CD14-positive monocyte (primary cell): ENCODE data around the gene ZSCAN26. TPM values are rescaled to one million over a fixed set of nuclear protein-coding genes. Genes with fewer than 3 reads are reported as not detected.

ENCODE experiments used
- DNase-seq, 3 donors: peaks; one replicate each; pipeline ENCODE4 v3.0.0-alpha.2; 2011 to 2022
- H2AFZ ChIP-seq: 2 replicates; pipeline ENCODE4 v1.6.0; 2012; ENCODE audit warnings: mild to moderate bottlenecking, low read depth, low read length, inconsistent platforms; ENCODE audit not compliant: insufficient read depth, poor library complexity, severe bottlenecking
- H3K27ac ChIP-seq, 2 donors: 1 replicate in 1 of 2; 2 replicates in 1 of 2; pipeline ENCODE4 v1.5.1; 2012 to 2013; ENCODE audit warnings: low read length in 2 of 2, control low read depth in 1 of 2, inconsistent platforms in 1 of 2, low read depth in 1 of 2, mild to moderate bottlenecking in 1 of 2
- H3K27me3 ChIP-seq, 2 donors: one replicate each; pipeline versions ENCODE4 v1.6.0 to v1.6.1; 2011 to 2013; ENCODE audit warnings: low read length in 2 of 2; ENCODE audit not compliant: control insufficient read depth in 2 of 2, insufficient read depth in 2 of 2
- H3K36me3 ChIP-seq, 2 donors: replicated peaks in 1 of 2; 1 replicate in 1 of 2; 2 replicates in 1 of 2; pipeline versions ENCODE4 v1.5.1 to v1.6.1; 2012 to 2013; ENCODE audit warnings: low read length in 2 of 2, control low read depth in 1 of 2, inconsistent platforms in 1 of 2, mild to moderate bottlenecking in 1 of 2; ENCODE audit not compliant: insufficient read depth in 2 of 2, control insufficient read depth in 1 of 2
- H3K4me1 ChIP-seq, 2 donors: 1 replicate in 1 of 2; 2 replicates in 1 of 2; pipeline versions ENCODE4 v1.5.1 to v1.6.1; 2012 to 2013; ENCODE audit warnings: low read length in 2 of 2, control low read depth in 1 of 2, inconsistent platforms in 1 of 2, mild to moderate bottlenecking in 1 of 2, moderate library complexity in 1 of 2; ENCODE audit not compliant: insufficient read depth in 2 of 2, control insufficient read depth in 1 of 2
- H3K4me2 ChIP-seq: replicated peaks from 2 replicates; pipeline ENCODE3; 2012; ENCODE audit warnings: low read length, moderate library complexity, mild to moderate bottlenecking; ENCODE audit not compliant: poor library complexity, severe bottlenecking; ENCODE audit errors: extremely low read depth
- H3K4me3 ChIP-seq, 3 experiments: fragments of 200-600 bp in 1 of 3; sonication (generic) in 1 of 3; replicated peaks in 1 of 3; 1 replicate in 2 of 3; 2 replicates in 1 of 3; pipeline ENCODE4 v1.5.1; 2011 to 2013; ENCODE audit warnings: low read length in 3 of 3, mild to moderate bottlenecking in 3 of 3, control low read depth in 2 of 3, low read depth in 2 of 3, inconsistent platforms in 1 of 3, moderate library complexity in 1 of 3
- H3K79me2 ChIP-seq: 2 replicates; pipeline ENCODE4 v1.6.0; 2012; ENCODE audit warnings: mild to moderate bottlenecking, control low read depth, inconsistent platforms, low read length, moderate library complexity; ENCODE audit not compliant: insufficient read depth
- H3K9ac ChIP-seq: 2 replicates; pipeline ENCODE4 v1.6.0; 2017; ENCODE audit warnings: low read length, mild to moderate bottlenecking; ENCODE audit not compliant: insufficient read depth, poor library complexity, severe bottlenecking
- H3K9me3 ChIP-seq, 2 donors: replicated peaks in 1 of 2; 1 replicate in 1 of 2; 2 replicates in 1 of 2; pipeline versions ENCODE4 v1.5.1 to v1.6.1; 2012 to 2013; ENCODE audit warnings: low read length in 2 of 2, control low read depth in 1 of 2; ENCODE audit not compliant: control insufficient read depth in 1 of 2, insufficient read depth in 1 of 2
- H4K20me1 ChIP-seq: 2 replicates; pipeline ENCODE4 v1.6.0; 2012; ENCODE audit warnings: mild to moderate bottlenecking, low read length, control low read depth, moderate library complexity; ENCODE audit not compliant: insufficient read depth
- H3K27ac Mint-ChIP-seq, 7 donors: one replicate each; pipeline ENCODE4 v1.8.0; 2020; ENCODE audit warnings: mild to moderate bottlenecking in 7 of 7, mixed read lengths in 7 of 7, moderate library complexity in 6 of 7, inconsistent platforms in 2 of 7
- H3K27me3 Mint-ChIP-seq, 3 donors: one replicate each; pipeline ENCODE4 v1.8.0; 2021 to 2022; ENCODE audit warnings: low read depth in 3 of 3, mild to moderate bottlenecking in 3 of 3, mixed read lengths in 3 of 3, moderate library complexity in 3 of 3, inconsistent platforms in 1 of 3
- H3K36me3 Mint-ChIP-seq, 2 donors: one replicate each; pipeline ENCODE4 v1.8.0; 2020; ENCODE audit warnings: mixed read lengths in 2 of 2, inconsistent platforms in 1 of 2, mild to moderate bottlenecking in 1 of 2
- H3K4me1 Mint-ChIP-seq: one replicate; pipeline ENCODE4 v1.8.0; 2020; ENCODE audit warnings: mild to moderate bottlenecking, mixed read lengths
- H3K4me3 Mint-ChIP-seq, 2 donors: one replicate each; pipeline ENCODE4 v1.8.0; 2020; ENCODE audit warnings: mild to moderate bottlenecking in 2 of 2, mixed read lengths in 2 of 2, moderate library complexity in 1 of 2
- H3K9me3 Mint-ChIP-seq, 7 donors: one replicate each; pipeline ENCODE4 v1.8.0; 2020 to 2022; ENCODE audit warnings: mixed read lengths in 7 of 7, mild to moderate bottlenecking in 6 of 7, moderate library complexity in 6 of 7, inconsistent platforms in 2 of 7
- WGBS: methylation state at CpG from one replicate; pipeline ENCODE4 v1.1.5; 2013; ENCODE audit warnings: missing lambda C conversion rate; ENCODE audit not compliant: insufficient coverage; 5-methylcytosine and 5-hydroxymethylcytosine counted together
- intact Hi-C, 2 donors: fragments of 100-400 bp; cut with micrococcal nuclease; formaldehyde crosslinking; loops; one replicate each; pipeline versions ENCODE4 v1.15.0 to v1.15.1; 2023
- polyA plus RNA-seq, 3 donors: library from polyadenylated mRNA; depleted of rRNA in 1 of 3; unstranded in 2 of 3; stranded (reverse) in 1 of 3; fragments of 300-500 nt in 2 of 3; fragments of >200 nt in 1 of 3; fragmentation: Illumina TruSeq in 2 of 3; gene quantifications; 1 replicate in 2 of 3; 2 replicates in 1 of 3; pipeline ENCODE4 v1.2.3, GENCODE V29; 2012 to 2021
- TF ChIP-seq, protein P1 (sequence below): fragments of 200-600 bp; IDR thresholded peaks from one replicate; pipeline ENCODE4 v1.8.0; 2022; ENCODE audit warnings: antibody characterized with exemption, mild to moderate bottlenecking

ZSCAN26 gene
- polyA plus RNA-seq, 3 donors: 3.4 to 8.3 (median 3.5) TPM

DNA sequence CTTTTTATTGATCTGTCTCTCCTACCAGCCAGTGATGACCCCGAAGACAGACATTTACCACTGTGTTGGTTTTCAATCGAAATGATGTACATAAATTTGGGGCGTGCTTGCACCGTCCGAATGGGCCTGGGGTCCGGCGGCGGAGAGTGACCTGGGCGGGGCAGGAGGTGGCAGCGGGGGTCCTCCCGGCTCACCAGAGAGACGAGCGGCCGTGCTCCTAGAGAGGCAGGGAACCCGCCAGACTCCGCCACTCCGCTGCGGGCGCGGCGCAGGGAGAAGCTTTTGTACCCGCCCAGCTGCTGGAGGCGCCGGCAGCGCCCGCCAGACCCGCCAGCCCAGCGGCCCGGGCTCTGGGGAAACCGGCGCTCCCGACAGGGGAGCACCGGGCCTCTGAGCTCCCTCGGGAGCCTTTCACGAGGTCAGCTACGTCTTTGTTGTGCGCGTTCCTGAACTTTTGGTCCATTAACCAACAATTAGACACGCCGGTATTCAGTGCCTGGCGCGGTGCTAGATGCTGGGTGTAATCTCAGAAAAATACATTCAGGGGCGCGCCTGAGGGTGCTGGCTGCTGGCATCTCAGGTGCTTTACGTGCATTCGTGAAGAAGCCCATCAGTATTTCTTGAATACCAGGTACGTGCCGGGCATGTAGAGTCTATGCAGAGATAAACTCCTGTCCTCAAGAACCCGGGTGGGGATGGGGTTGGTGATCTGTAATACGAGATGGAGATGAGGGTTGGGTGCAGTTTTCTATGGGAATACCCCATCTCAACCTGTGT, 14.5 kb downstream of the ZSCAN26 start, which contains the start of gene PGBD1:
PGBD1 (plus strand) TSS at position 285 of the 777 bp plus-strand sequence. CDS start 2,242 bp downstream, outside the sequence.
- no peaks in the 10 kb centered on the region for H4K20me1 ChIP-seq
- peak; percentile 8 to 15 (median 14) for DNase-seq
- H3K9me3 ChIP-seq: peaks cover 0 to 3% of the 10 kb centered on the region in 2 donors
- H3K27ac ChIP-seq: no peak within 1 kb of the TSS
- peak within 1 kb of the TSS; percentile 91 for H2AFZ ChIP-seq
- TF ChIP-seq, protein P1, sequence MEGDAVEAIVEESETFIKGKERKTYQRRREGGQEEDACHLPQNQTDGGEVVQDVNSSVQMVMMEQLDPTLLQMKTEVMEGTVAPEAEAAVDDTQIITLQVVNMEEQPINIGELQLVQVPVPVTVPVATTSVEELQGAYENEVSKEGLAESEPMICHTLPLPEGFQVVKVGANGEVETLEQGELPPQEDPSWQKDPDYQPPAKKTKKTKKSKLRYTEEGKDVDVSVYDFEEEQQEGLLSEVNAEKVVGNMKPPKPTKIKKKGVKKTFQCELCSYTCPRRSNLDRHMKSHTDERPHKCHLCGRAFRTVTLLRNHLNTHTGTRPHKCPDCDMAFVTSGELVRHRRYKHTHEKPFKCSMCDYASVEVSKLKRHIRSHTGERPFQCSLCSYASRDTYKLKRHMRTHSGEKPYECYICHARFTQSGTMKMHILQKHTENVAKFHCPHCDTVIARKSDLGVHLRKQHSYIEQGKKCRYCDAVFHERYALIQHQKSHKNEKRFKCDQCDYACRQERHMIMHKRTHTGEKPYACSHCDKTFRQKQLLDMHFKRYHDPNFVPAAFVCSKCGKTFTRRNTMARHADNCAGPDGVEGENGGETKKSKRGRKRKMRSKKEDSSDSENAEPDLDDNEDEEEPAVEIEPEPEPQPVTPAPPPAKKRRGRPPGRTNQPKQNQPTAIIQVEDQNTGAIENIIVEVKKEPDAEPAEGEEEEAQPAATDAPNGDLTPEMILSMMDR: no peak
- Mint-ChIP-seq H3K4me3 (peak within 1 kb of the TSS; percentile 74 to 92), H3K9me3 (peaks cover 4 to 7% (median 6%) of the 10 kb centered on the region in 7 donors), H3K27me3 (peaks cover 7 to 10% (median 9%) of the 10 kb centered on the region in 3 donors), H3K4me1 (peaks cover 12% of the 10 kb centered on the region), H3K36me3 (peaks cover 13 to 16% of the 10 kb centered on the region in 2 donors), H3K27ac (no peak within 1 kb of the TSS)
- peaks cover 0 to 2% of the 10 kb centered on the region in 2 donors for H3K27me3 ChIP-seq
- H3K36me3 ChIP-seq: peaks cover 6 to 12% of the 10 kb centered on the region in 2 donors
- peak within 1 kb of the TSS; percentile 47 for H3K9ac ChIP-seq
- intact Hi-C loops: no loop called here
- no peaks in the 10 kb centered on the region for H3K79me2 ChIP-seq
- H3K4me2 ChIP-seq: peak within 1 kb of the TSS; percentile 78
- H3K4me1 ChIP-seq: peaks cover 8 to 15% of the 10 kb centered on the region in 2 donors
- under 1% methylated on average over 48 of the region's 50 CpGs for WGBS
- H3K4me3 ChIP-seq: peak within 1 kb of the TSS; percentile 32 to 74 (median 35)

- TF ChIP-seq, protein P1: no peak
- Histone ChIP-seq H3K79me2 (no peaks in the 10 kb centered on the region), H3K4me2 (no peak overlapping the region), H3K9me3 (peaks cover 0 to 3% of the 10 kb centered on the region in 2 donors), H3K27ac (no peak overlapping the region), H3K36me3 (no peaks in the 10 kb centered on the region), H3K4me3 (no peak overlapping the region), H3K4me1 (peaks cover 8 to 15% of the 10 kb centered on the region in 2 donors), H3K27me3 (peaks cover 0 to 2% of the 10 kb centered on the region in 2 donors), H3K9ac (no peak overlapping the region), H2AFZ (no peak overlapping the region), H4K20me1 (no peaks in the 10 kb centered on the region)
- peaks cover 9 to 11% of the 10 kb centered on the region in 2 donors for H3K36me3 Mint-ChIP-seq
- peaks cover 12% of the 10 kb centered on the region for H3K4me1 Mint-ChIP-seq
- H3K27me3 Mint-ChIP-seq: peaks cover 7 to 10% (median 9%) of the 10 kb centered on the region in 3 donors
- no peak overlapping the region for H3K27ac Mint-ChIP-seq
- intact Hi-C loops: no loop called here
- H3K9me3 Mint-ChIP-seq: peaks cover 4 to 7% (median 6%) of the 10 kb centered on the region in 7 donors
- no peak for DNase-seq
- H3K4me3 Mint-ChIP-seq: no peak overlapping the region
- WGBS: 100% methylated on average over 2 of the region's 2 CpGs
Measured at GRCh38 chr6:28282926-28283325, 16.0 kb downstream of the ZSCAN26 start.
